Measurements from ENCODE around the gene MRPL16.
"Not testable (repeated sequence)": the region's sequence is repeated elsewhere in the genome, so short reads cannot be mapped to it uniquely, and the experiment has no call there.

Gene MRPL16

GRCh38 chr11:59810189-59810910 is at the start of gene MRPL16:
TSS of gene MRPL16 (minus strand) at chr11:59810778. CDS start at chr11:59810658, 120 bp downstream.
- peak; percentile 83 for DNase-seq (ENCODE audit: low read depth)

GRCh38 chr11:59859673-59860072 is 49.1 kb upstream of the MRPL16 start:
- DNase-seq (ENCODE audit: low read depth) = no peak

- DNase-seq (ENCODE audit: low read depth) = no peak
These were observed 47.2 kb upstream of the MRPL16 start for GRCh38 chr11:59857439-59858434.

DNA sequence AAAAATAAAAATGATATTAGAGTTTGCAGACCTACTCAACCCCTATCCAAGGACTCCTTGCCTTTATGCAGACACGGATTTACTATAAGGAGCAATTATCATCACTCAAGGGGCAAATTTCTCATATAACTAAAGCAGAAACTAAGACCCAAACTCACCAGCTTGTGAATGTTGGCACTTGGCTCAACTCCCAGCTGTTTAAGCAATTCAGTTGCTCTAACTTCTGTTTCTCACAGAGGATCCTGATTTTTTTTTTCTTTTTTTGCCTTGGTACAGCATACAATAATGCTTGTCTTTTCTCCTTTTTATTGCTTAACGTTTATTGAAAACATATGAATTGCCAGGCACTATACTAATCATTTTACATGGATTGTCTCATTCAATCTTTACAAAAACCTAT is 44.3 kb upstream of the MRPL16 start:
- no peak for DNase-seq (ENCODE audit: low read depth)

- DNase-seq (ENCODE audit: low read depth) = not testable (repeated sequence)
These were observed 40.8 kb upstream of the MRPL16 start for GRCh38 chr11:59851416-59851815.

DNA sequence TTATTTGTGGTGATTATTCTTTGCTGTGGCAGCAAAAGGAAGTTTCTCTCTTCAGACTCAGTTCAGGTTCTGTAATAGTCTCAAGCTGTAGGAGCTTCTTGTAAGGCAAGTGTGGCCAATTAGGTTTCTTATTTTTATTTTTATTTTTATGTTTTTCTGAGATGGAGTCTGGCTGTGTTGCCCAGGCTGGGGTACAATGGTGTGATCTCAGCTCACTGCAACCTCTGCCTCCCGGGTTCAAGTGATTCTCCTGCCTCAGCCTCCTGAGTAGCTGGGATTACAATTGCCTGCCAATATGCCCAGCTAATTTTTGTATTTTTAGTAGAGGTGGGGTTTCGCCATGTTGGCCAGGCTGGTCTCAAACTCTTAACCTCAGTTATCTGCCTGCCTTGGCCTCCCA is 39.0 kb upstream of the MRPL16 start:
- not testable (repeated sequence) for DNase-seq (ENCODE audit: low read depth)

- DNase-seq (ENCODE audit: low read depth) = no peak
These were observed 38.6 kb upstream of the MRPL16 start for GRCh38 chr11:59849129-59849528.

DNA sequence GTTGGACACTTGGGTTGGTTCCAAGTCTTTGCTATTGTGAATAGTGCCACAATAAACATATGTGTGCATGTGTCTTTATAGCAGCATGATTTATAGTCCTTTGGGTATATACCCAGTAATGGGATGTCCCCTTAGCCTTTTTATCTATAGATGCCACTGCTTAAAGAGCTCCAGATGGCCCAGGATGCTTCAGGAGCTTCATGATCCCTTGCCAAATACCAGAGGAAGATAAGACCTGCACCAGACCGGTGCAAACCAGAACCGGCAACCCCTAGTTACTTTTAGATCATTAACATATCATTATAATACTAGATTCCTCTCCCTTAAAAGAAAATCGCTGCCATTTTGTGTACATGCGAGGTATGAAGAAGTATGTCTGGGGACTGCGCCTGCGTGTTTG is 37.9 kb upstream of the MRPL16 start:
- not testable (repeated sequence) for DNase-seq (ENCODE audit: low read depth)

GRCh38 chr11:59847626-59848025 is 37.0 kb upstream of the MRPL16 start:
- no peak for DNase-seq (ENCODE audit: low read depth)

DNA sequence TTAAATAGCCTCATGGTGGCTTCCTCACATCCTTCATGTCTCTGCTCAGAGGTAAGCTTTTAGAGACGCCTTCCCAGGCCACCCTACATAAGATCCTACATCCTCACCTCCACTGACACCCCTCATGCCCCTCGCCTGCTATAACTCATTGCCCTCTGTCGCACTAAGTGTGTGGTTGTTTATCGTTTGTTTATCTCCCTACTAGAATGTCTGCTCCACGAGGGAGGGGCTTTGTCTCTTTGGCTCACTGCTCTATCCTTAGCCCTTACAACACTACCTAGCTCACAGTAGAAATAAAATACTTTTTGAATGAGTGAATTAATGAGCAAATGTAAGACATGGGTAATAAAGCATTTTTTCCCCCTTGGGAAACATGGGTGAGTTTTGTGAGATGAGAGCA is 36.0 kb upstream of the MRPL16 start:
- no peak for DNase-seq (ENCODE audit: low read depth)

DNA sequence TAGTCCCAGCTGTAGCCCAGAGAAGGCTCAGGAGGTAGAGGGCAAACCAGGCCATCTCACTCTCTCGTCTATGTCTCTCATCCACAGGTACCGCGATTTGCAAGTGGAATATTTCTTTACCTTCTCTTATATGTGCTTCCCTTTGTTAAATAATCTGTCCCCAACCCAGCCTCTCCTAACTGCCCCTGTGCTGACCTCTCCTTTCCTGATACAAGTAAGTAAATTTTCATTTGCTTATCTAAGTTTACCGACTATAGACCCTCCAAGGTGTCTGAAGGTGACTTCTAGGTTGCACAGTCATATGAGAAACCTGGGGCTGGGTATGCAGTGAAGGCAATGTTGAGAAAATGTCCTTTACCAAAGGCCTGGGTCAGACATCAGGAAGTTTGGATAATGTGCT is 34.8 kb upstream of the MRPL16 start, which contains the start of gene CBLIF:
Gene CBLIF, minus strand, starts transcription at position 101 of the 400 bp plus-strand sequence. Its CDS starts 46 bp downstream, at position 55.
- DNase-seq (ENCODE audit: low read depth) = no peak

GRCh38 chr11:59842316-59842715 is 31.7 kb upstream of the MRPL16 start:
- no peak for DNase-seq (ENCODE audit: low read depth)

GRCh38 chr11:59841514-59841913 is 30.9 kb upstream of the MRPL16 start:
- no peak for DNase-seq (ENCODE audit: low read depth)

DNA sequence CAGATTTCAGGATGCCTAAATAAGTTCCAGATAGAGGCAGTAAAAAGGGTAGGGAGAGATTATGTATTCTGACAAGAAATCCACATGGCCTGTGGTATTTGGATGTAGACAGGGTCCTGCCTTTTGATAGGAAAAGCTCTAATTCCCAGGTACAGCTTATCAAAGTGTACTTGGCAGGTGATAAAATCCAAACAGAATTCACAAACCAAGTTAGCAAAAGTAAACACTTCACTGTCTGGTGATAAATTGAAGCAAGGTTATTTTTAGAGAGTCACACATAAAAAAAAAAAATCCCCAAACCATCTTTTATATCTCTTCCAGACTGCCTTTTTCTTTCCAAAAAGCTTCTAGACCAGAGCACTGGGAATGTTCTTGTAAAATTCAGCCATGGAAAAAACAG is 29.0 kb upstream of the MRPL16 start:
- no peak for DNase-seq (ENCODE audit: low read depth)

- DNase-seq (ENCODE audit: low read depth) = no peak
These were observed 23.0 kb upstream of the MRPL16 start for GRCh38 chr11:59833602-59834001.

DNA sequence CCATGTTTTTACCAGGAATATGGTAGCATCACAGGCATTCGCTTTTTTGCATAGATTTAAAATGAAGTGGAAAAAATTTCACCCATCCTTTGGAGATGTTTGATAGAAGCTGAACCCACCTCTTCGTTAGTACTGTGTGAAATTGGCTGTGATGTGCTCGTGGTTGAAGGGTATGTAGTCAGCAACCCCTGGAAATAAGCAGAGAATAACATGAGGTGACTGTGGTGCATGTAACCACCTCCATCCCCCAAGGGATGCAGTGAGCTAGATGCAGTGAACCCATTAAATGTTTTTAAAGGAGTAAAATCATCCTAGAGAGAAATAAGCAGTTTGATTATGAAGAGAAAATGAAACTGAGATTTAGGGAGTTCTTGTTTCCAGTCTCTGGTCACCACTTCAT is 18.8 kb upstream of the MRPL16 start:
- no peak for DNase-seq (ENCODE audit: low read depth)

GRCh38 chr11:59822989-59823566 is 12.5 kb upstream of the MRPL16 start:
- DNase-seq (ENCODE audit: low read depth) = no peak

DNA sequence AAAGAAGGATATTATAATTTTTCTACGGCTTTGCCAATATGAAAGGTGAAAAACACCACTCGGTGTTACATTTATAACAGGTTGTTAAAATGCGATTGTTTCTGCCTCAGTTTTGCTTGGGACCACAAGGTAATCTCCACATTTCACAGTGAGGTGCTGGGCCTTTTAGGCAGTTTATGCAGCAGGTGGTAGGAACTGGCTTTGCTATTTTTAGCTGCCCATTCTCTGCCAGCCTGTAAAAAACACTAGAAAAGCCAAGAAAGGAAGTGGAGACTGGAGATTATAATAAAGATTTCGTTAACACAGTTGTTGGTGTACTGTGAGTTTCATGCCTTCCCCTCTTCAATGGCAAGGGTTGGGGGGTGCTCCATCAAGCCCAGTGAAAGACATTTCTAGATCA is 8.0 kb upstream of the MRPL16 start:
- DNase-seq (ENCODE audit: low read depth) = no peak

DNA sequence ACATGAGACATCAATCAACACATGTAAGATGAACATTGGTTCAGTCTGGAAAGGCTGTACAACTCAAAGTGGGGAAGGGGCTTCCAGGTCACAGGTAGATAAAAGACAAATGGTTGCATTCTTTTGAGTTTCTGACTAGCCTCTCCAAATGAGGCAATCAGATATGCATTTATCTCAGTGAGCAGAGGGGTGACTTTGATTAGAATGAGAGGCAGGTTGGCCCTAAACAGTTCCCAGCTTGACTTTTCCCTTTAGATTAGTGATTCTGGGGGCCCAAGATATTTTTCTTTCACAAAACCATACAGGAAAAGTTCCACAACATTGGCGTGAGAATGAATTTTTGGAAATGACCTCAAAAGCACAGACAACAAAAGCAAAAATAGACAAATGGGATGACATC is 5.9 kb upstream of the MRPL16 start:
- DNase-seq (ENCODE audit: low read depth) = not testable (repeated sequence)

- DNase-seq (ENCODE audit: low read depth) = no peak
These were observed 5.2 kb upstream of the MRPL16 start for GRCh38 chr11:59815754-59816153.

GRCh38 chr11:59814021-59814420 is 3.4 kb upstream of the MRPL16 start:
- DNase-seq (ENCODE audit: low read depth) = no peak

DNA sequence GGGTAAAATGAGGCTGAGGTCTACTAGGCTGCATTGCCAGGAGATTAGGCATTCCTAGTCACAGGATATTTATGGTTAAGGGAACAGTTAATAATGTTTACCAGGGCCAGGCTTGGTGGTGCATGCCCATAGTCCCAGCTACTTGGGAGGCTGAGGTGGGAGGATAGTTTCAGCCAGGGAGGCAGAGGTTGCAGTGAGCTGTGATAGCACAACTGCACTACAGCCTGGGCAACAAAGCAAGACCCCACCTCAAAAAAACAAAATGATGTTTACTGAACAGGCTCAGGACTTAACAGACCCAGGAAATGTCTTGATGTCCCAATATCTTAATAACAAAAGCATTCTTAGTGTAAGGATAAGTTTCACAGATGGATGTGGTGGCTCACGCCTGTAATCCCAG is 2.8 kb upstream of the MRPL16 start:
- DNase-seq (ENCODE audit: low read depth) = no peak

DNA sequence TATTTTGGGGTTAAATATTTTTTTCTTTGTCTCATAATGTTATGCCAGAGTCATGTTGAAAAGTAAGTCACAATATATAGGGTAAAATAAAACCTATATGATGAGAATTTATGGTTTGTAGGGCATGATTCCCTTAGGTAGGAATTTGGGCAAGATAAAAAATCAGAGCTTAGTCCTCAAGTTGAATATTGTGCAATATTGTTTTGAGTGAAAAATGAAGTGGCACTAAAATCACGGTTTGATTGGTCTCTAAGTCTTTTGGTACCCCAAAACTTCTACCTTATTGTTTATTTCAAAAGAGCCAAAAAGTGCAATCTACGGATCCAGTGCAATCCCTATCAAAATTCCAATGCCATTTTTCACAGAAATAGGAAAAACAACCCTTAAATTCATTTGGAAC is 1.6 kb upstream of the MRPL16 start:
- DNase-seq (ENCODE audit: low read depth) = no peak

Data from activated T-cell treated with anti-CD3 and anti-CD28 coated beads for 1 hour (primary cell).